Adrenal gland (tissue), 5 donors: Measurements from ENCODE around the gene RPS6KC1.

Experiments
- CTCF ChIP-seq, 6 experiments: fragments of 450-650 bp in 4 of 6; fragments of 200-600 bp in 2 of 6; sonication (generic) in 1 of 6; IDR thresholded peaks; 1 replicate in 5 of 6; 2 replicates in 1 of 6; pipeline versions ENCODE4 v1.5.1 to v1.8.0; 2016 to 2021; ENCODE audit warnings: antibody characterized with exemption in 6 of 6, mild to moderate bottlenecking in 2 of 6, moderate library complexity in 1 of 6
- POLR2A ChIP-seq, 2 donors: fragments of 450-650 bp; IDR thresholded peaks; one replicate each; pipeline ENCODE4 v1.6.1; 2017; ENCODE audit warnings: antibody characterized with exemption in 2 of 2, mild to moderate bottlenecking in 2 of 2, moderate library complexity in 1 of 2
- donor health status: DM: no; HTN: no; CAD: no.

- TF ChIP-seq CTCF (IDR thresholded peaks at IDR 0.05) (no peak), POLR2A (IDR thresholded peaks at IDR 0.05) (no peak)
These were observed 56.6 kb downstream of the RPS6KC1 start for GRCh38 chr1:213107613-213108012.
